DMS114 treated with DMSO at 0.1 percent for 48 hours (cell line): Measurements from ENCODE around the gene ALDH5A1.
"Not testable (repeated sequence)": the region's sequence is repeated elsewhere in the genome, so short reads cannot be mapped to it uniquely, and the experiment has no call there.

Source experiments
- DNase-seq: peaks from one replicate; lab custom pipeline; 2025; ENCODE audit not compliant: unreplicated experiment; lab: John Stamatoyannopoulos, UW

Gene ALDH5A1

DNA sequence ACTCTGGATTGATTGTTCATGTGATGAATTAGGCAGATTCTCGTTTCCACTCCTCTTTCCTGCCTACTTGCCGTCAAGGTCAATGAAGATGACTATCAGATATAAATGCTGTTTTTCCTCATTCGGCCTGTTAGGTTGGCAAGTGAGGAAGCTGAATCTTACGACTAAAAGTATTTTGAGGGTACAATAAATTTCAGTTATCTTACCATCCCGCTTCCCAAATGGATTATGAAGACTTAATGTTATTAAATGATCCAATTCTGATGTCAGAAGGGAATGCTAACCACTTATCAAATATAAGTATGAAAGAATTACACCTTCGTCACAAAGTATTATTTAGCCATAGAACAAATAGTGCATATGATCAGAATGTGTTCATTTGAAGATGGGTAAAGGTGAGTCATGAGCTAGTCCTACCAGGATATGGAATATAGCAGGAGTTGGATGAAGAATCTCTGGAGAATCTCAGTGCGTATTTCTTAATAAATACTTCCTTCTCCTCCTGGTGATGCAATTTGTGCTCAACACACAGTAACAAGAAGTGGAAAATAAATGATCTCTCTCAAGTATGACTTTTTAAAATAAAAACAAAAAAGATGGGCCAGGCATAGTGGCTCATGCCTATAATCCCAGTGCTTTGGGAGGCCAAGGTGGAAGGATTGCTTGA, 10.0 kb upstream of the ALDH5A1 start:
- DNase-seq: no peak

DNA sequence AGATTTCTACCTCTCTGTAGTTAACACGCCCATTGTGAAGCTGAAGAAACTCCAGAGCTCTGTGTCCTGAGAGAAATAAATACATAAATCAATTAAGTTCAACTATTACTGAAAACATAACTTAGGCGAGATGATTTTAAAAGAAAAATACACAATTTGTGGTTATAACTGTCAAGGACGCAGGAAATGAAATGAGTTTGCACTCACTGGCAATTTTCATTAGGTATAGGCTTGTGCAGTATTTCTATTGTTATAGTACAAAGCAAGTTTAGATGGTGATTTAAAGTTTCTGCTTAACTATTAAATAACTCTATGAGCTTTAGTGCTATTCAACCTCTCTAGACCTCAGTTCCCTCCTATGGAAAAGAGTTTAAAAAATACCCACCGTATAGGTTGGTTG, 8.7 kb upstream of the ALDH5A1 start:
- DNase-seq: no peak

DNA sequence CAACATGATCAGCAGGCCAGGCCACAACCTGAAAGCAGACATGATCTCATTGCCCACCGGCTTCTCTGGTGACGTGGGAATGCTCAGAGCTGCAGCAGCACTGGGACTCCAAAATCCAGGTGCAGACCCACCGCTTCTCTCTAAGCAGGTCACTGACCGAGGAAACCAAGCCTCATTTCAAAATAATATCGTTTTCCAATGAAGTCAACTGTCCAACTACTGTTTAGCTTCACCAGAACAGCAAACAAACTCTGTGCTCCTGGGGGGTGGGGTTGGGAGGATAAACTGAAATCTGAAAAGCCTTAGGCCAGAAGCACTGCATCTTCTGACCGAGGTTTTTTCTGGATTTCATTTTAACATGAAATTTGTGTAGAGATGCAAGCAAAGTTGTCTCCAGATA, 5.3 kb upstream of the ALDH5A1 start, which contains the start of gene GPLD1:
GPLD1 (minus strand) TSS at position 109 of the 400 bp plus-strand sequence; CDS start at position 42, 67 bp downstream.
- no peak for DNase-seq

DNA sequence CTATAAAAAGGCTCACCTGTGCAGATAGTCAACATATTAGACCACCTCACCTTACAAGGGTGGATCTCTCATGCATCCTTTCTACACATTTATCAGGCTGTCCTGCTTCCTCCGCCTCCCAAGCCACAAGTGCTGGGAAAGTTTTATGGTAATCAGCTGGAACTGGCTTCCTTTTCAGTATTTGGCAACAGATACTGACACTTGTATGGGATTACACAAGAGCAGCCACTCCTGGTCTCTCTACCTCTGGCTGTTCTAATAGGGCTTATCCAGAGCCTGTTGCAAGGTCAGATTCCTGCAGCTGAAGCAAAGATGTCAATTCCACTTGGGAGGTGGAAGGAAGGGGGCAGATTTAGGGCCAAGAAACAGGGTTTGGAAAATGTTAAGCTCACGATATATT, 4.9 kb upstream of the ALDH5A1 start:
- DNase-seq: no peak

DNA sequence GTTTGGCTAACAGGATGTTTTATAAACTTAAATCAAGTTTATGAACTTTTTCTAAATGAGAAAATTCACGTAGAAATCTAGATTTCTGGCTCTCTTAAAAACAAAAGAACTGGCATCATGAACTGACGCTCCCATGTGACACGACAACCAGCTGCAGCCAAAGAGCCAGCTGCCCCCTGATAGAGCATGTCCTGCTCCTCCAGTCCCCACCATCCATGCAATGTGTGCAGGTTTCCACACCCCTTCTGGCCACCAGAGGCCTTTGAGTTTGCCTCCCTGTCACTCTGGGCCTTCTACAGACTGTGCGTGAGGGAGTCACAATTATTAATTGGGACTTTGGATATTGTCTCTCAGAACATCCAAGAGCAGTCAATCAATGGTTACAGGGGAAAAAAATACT, 3.8 kb upstream of the ALDH5A1 start:
- DNase-seq: no peak

DNA sequence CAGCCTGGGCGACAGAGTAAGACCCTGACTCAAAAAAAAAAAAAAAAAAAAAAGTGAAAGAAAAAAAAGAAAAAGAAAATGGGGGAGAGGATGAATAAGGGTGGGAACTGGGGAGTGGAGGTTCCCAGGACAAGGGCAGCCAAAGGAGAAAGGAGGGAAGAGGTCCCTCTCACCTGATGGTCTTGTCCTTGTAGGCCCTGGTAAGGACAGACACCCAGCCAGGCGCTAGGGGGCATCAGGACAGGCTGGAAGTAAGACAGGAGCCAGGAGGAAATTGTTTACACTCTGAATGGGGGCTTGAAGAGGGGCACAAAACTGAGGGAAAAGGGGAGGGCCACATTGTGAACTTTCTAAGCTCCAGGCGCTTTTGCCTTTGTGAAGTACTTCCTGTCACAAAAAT, 2.3 kb upstream of the ALDH5A1 start:
- DNase-seq: no peak

DNA sequence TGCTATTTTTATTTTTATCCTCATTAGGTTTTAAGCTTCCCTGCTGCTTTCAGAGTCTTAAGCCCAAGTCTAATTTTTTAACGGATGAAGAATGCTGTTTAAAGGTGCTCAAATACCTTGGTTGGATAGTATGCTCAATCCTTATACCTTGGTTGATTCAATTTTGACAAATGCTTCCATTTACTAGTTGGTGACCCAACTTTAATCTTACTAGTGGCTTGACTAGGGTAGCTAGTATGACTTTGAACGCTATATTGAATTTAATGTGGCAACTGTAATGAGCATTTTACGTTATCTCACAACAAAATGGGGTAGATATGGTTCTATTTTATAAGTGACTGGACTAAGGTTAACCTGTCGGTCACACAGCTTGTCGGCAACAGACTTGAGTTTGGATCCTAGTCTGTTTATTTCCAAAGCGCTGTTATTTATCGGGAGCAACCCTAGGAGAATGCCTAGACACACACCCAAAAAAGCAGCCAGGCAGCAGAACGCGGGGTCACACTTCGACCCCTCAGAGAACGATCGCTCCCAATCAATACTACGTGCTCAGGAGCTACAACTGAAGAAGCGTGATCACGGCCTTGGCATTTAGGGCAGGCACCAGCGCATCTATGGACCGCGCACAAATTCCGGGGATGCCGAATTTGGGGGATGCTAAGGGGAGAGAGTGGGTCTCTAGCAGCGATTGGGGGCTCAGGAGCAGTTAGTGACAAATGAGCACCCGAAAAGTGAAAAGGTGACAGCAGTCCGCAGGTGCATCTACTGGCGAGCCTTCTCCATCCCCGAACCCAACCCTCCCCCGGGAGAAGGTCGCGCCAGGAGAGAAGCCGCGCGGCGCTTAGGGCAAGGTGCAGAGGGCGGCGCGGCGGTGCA, 586 bp upstream of the ALDH5A1 start:
- DNase-seq: no peak

DNA sequence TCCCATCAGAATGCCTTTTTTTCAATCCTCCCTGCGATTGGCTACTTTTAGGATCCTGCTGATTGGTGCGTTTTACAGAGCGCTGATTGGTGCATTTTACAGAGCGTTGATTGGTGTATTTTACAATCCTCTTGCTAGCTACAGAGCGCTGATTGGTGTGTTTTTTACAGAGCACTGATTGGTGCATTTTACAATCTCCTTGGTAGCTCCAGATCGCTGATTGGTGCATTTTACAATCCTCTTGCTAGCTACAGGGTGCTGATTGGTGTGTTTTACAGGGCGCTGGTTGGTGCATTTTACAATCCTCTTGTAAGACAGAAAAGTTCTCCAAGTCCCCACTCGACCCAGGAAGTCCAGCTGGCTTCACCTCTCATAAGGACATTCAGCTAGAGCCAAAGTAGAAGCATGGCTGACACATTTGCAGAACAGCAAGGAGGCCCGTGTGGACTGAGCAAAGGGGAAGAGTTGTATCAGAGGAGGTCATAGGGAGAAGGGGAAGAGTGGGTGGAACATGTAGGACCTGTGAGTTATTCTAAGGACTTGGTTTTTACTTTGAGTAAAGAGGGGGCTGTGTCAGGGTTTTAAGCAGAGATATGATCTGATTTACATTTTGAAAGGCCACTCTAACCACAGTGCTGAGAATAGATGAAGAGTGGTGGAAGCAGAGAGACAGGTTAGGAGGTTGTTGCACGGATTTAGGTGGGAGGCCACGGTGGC, 2.6 kb downstream of the ALDH5A1 start:
- DNase-seq: no peak

DNA sequence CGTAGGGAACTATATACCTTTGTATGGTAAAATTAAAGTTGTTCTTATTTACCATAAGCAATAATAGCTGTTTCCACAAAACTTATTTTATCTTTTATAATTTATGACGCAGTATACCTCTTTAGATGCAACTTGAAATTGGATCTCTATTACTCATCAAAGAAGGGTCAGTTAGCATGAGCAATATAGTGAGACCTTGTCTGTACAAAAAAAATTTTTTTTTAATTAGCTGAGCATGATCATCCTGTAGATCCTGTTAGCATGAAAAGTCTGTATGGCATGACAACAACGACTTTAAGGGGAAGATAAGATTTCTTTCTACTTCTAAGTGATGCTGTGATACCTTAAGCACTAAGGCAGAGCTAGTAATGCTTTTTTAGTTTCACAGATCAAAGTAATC, 5.9 kb downstream of the ALDH5A1 start:
- DNase-seq: no peak

DNA sequence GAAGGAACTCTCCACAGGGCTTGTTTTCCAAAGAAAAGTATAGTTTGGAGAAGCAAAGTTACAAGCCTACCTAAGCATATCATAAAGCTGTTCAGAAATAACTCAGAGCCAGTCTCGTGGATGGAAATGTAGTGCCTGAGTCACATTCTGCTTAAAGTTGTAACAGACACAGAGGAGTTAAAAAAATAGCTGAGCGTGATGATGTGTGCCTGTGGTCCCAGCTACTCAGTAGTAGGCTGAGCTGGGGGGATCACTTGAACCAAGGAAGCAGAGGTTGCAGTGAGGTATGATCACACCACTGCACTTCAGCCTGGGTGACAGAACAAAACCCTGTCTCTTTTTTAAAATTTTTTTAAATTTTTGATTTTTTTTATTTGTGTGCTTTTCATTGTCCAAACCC, 6.6 kb downstream of the ALDH5A1 start:
- DNase-seq: no peak

DNA sequence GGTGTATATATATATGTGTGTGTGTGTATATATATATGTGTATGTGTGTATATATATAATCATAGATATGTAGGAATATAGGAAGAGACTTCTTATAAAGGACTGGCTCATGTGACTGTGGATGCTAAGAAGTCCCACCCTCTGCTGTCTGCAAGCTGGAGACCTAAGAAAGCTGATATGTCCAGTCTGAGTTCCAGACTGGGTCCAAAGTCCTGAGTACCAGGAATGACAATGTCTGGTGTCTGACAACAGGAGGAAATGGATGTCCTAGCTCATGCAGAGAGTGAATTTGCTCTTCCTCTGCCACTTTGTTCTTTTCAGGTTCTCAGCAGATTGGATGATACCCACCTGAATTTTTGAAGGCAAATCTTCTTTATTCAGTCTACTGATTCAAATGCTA, 7.1 kb downstream of the ALDH5A1 start:
- no peak for DNase-seq

DNA sequence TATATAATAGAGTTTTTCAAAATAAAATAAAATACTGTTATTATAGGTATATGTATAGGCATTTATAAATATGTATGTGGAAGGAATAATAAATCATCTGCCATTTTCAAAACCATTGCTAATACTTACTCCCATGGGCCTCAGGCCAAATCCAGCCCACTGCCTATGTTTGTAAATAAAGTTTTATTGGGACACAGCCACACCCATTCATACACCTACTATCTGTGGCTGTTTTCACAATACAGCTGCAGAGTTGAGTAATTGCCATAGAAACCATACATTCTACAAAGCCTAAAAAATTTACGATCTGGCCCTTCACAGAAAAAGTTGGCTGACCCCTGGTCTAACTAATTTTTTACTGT, 9.5 kb downstream of the ALDH5A1 start:
- DNase-seq: no peak

DNA sequence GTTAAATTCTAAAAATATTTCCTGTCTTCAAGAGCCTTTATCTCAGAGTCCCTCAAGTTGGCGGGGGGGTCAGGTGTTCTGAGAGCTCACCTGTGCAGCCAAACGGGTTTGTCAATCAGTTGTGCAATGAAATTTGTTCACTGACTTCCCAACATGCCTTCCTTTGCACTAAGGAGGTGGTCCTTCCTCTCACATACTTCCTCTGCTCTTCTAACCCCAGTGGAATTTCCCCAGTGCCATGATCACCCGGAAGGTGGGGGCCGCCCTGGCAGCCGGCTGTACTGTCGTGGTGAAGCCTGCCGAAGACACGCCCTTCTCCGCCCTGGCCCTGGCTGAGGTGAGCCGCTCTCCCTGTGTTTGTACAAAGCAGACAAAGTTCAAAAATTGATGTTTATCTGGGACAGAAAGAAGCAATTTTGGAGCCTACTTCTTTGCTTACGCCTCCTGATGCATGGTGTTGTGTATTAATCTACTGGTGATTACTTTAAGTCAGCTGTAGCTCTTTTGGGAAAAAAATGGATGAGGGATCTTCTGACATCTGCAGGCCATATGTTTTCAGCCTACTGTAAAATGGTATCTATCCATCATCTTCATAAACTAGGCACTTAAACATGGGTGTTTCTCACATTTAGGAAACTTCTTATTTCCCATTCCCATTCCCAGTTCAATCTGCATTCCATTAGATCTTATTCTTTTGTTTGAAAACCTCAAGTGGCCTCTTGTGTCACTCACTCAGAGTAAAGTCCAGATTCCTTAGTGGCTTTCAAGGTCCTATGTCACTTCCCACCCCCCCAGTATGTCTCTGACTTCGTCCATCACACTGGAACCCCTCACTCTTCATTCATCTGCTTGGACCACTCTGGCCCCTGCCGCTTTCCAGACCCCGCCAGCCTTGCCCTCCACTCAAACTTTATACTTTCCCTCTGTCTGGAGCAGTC, 10.1 kb downstream of the ALDH5A1 start:
- DNase-seq: no peak

DNA sequence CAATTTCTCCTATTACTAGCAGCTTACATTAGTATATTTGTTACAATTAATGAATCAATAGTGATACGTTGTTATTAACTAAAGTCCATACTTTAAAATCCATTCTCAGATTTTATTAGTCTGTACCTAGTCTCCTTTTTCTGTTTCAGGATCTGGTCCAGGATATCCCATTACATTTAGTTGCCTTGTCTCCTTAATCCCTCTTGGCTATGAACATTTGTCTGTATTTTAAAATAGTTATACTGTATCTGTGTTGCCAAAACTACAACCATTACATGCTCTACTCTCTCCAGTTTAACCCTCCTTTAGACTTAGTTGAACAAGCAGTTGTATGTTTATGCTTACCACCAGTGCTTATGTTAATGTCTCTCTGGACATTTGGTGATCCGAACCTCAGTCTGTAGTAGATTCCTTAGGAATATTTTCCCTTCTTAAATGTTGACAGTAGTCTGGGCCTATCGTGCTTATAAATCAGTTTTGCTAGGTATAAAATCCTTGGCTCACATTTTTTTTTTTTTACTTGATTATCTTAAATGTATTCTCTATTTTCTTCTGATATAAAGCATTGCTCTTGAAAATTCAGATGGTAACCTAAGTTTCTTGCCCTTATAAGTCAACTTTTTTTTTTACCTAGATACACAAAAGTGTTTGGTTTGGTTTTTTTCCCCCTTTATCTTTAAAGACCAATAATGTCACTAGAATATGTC, 12.2 kb downstream of the ALDH5A1 start:
- no peak for DNase-seq

DNA sequence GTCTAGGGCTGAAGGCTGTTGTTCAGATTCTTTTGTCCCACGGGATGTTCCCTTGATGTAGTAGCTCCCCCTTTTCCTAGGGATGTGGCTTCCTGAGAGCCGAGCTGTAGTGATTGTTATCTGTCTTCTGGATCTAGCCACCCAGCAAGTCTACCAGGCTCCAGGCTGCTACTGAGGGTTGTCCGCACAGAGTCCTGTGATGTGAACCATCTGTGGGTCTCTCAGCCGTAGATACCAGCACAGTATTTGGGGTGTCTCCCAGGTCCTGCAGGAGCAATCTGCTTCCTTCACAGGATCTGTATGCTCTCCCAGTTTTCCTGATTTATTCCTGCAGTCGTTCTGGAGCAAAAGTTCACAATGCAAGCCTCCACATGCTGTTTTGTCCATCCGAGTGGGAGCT, 17.2 kb downstream of the ALDH5A1 start:
- not testable (repeated sequence) for DNase-seq

DNA sequence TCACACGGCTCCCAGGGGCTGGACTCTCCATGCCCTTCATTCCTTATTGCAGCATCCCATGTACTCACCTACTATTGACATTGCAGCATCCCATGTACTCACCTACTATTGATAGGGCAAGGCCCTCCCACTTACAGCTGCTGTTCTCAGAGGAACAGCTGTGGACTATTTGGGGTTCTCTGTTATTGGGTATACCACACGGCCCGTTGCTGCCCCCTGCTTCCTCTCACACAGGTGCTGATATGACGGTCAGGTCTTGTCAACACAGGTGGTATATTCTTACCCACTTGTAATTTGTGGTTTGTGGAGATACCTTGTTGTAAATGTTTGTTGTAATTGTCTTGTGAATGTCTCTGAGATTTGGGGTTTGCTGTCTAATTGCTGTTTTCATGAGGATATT, 18.8 kb downstream of the ALDH5A1 start:
- DNase-seq: no peak

DNA sequence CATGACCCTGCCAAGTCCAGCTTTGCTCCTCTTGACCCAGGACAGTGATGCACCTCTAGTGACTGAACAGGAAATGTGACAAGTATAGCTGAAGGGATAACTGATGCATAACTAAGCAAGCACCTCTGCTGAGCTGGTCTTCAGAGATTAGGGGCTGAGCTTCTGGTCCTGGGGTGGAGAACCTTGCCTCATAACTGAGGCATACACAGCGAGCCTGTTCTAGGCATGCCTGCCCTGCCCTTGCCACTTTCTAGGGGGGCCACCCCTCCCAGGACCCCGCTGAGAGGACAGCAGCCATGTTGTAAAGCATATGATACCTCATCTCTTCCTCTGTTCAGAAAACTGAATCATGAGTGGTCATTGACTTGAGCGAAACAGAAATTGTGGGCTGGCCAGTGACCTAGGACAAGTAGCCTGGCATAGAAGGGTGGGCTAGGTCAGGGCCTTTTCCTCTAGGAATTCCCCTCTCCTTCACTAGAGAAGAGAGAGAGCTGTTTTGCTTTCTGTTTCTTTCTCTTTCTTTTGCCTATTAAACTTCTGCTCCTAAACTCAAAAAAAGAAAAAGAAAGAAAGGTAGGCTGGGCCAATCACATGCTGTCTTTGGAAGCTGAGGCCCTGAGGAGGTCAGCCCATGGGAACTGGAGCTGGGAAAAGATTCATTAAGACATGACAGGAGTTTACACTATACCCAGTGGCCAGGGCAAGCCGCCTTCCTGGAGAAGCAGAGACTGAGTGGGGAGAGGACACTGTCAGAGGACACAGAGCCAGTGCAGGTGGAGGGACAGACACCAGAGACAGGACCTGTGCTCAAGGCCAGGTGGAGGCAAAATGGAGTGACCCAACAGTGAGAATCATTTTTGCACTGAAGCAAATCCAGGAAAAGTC, 23.1 kb downstream of the ALDH5A1 start:
- DNase-seq: no peak

DNA sequence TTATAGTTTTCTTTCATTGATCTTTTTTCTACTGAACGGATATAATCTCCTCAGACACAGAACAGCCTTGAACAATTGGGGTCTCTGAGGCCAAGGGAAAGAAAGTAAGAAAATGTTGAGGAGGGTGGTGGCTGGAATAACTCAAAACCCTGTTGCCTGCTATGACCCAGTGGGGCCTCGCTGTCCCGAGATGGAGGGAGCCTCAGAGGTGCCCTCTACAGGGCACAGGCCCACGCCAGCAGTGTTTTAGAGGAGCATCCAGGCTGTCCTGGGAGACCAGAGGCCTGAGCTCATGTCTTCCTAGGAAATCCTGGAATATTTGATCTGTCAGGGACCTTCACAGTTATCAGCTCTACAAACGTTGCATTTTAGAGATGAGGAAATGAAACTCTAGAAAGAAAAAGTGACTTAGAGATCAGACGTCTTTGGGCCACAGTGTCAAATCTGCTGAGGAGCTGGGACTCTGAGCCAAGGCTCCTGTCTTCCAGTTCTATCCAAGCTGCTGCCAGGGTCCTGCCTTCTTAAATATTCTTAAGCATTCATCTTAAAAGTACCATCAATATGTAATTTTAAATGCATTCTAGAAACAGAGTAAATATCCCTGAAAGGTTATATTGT, 26.3 kb downstream of the ALDH5A1 start:
- peak; percentile 51 for DNase-seq
